SK-N-SH (cell line): ENCODE measurements around the gene PNPLA5. TPM values are rescaled to one million over a fixed set of nuclear protein-coding genes. Genes with fewer than 3 reads are reported as not detected.

Source experiments
- CTCF ChIA-PET: fragments of 300-600, 350-600 bp; formaldehyde crosslinking; extraction: SDS; loops from one replicate; lab custom pipeline; 2021; lab: Yijun Ruan, JAX
- POLR2A ChIA-PET: fragments of 350-600 bp; sonication (Branson Sonifier 250); formaldehyde crosslinking; extraction: SDS; loops from one replicate; lab custom pipeline; 2020; ENCODE audit warnings: antibody characterized with exemption, inconsistent platforms; lab: Yijun Ruan, JAX
- DNase-seq: peaks from one replicate; pipeline ENCODE4 v3.0.0; 2012
- H2AFZ ChIP-seq: fragments of 200-600 bp; sonication (generic); 2 replicates; pipeline ENCODE4 v1.8.1; 2016; ENCODE audit warnings: antibody characterized with exemption, mild to moderate bottlenecking, low read depth
- H3F3A ChIP-seq: fragments of 200-600 bp; sonication (generic); replicated peaks from 2 replicates; pipeline ENCODE3; 2016; ENCODE audit warnings: antibody characterized with exemption, mild to moderate bottlenecking; ENCODE audit not compliant: insufficient read depth
- H3K27ac ChIP-seq, 2 experiments: fragments of 200-500 bp in 1 of 2; fragments of 200-600 bp in 1 of 2; sonication (Bioruptor generic) in 1 of 2; sonication (generic), shearing (Covaris generic) in 1 of 2; 2 replicates each; pipeline versions ENCODE4 v1.5.1 to v1.6.1; 2014 to 2016; ENCODE audit warnings: low read depth in 2 of 2, inconsistent platforms in 1 of 2, low read length in 1 of 2, mild to moderate bottlenecking in 1 of 2, mixed read lengths in 1 of 2
- H3K27me3 ChIP-seq: fragments of 200-600 bp; sonication (generic), shearing (Covaris generic); 2 replicates; pipeline ENCODE4 v1.6.1; 2016; ENCODE audit warnings: mixed run types; ENCODE audit not compliant: insufficient read depth
- H3K36me3 ChIP-seq, 2 experiments: fragments of 200-500 bp in 1 of 2; fragments of 200-600 bp in 1 of 2; sonication (Bioruptor generic) in 1 of 2; sonication (generic) in 1 of 2; replicated peaks in 1 of 2; 2 replicates each; pipeline versions ENCODE3 to v1.5.1; 2014 to 2016; ENCODE audit warnings: low read length in 1 of 2, mild to moderate bottlenecking in 1 of 2; ENCODE audit not compliant: insufficient read depth in 2 of 2, control insufficient read depth in 1 of 2
- H3K4me1 ChIP-seq, 2 experiments: fragments of 200-500 bp in 1 of 2; fragments of 200-600 bp in 1 of 2; sonication (Bioruptor generic) in 1 of 2; sonication (generic), shearing (Covaris generic) in 1 of 2; 2 replicates each; pipeline versions ENCODE4 v1.5.1 to v1.6.1; 2014 to 2016; ENCODE audit warnings: low read depth in 1 of 2, low read length in 1 of 2, mixed run types in 1 of 2; ENCODE audit not compliant: insufficient read depth in 2 of 2, control insufficient read depth in 1 of 2
- H3K4me2 ChIP-seq: fragments of 200-600 bp; sonication (generic), shearing (Covaris generic); 2 replicates; pipeline ENCODE4 v1.6.1; 2017; ENCODE audit warnings: mixed run types
- H3K4me3 ChIP-seq, 2 experiments: fragments of 200-500 bp in 1 of 2; fragments of 200-600 bp in 1 of 2; sonication (Bioruptor generic) in 1 of 2; sonication (generic), shearing (Covaris generic) in 1 of 2; 2 replicates each; pipeline versions ENCODE4 v1.5.1 to v1.8.1; 2014 to 2016; ENCODE audit warnings: low read depth in 2 of 2, inconsistent platforms in 1 of 2, low read length in 1 of 2, mild to moderate bottlenecking in 1 of 2, mixed read lengths in 1 of 2, moderate library complexity in 1 of 2
- H3K79me2 ChIP-seq: fragments of 200-600 bp; sonication (generic); 2 replicates; pipeline ENCODE4 v1.8.1; 2017; ENCODE audit warnings: mild to moderate bottlenecking; ENCODE audit not compliant: insufficient read depth
- H3K9ac ChIP-seq: fragments of 200-600 bp; sonication (generic); 2 replicates; pipeline ENCODE4 v1.6.1; 2017; ENCODE audit warnings: mixed run types
- H3K9me2 ChIP-seq: fragments of 200-600 bp; sonication (generic); 2 replicates; pipeline ENCODE4 v1.6.1; 2017; ENCODE audit warnings: mixed run types
- H3K9me3 ChIP-seq: fragments of 200-600 bp; sonication (generic); 2 replicates; pipeline ENCODE4 v1.6.1; 2017; ENCODE audit warnings: mixed run types, mild to moderate bottlenecking, moderate library complexity
- H4K20me1 ChIP-seq: fragments of 200-600 bp; sonication (generic); 2 replicates; pipeline ENCODE4 v1.6.1; 2017; ENCODE audit warnings: mild to moderate bottlenecking, mixed run types; ENCODE audit not compliant: insufficient read depth
- CHD2 ChIP-seq: fragments of 150-350 bp; IDR thresholded peaks from 2 replicates; pipeline ENCODE4 v1.6.1; 2018; ENCODE audit warnings: low read length; ENCODE audit not compliant: partially characterized antibody
- ELF1 ChIP-seq: IDR thresholded peaks from 2 replicates; pipeline ENCODE4 v1.4.0; 2012
- EP300 ChIP-seq, 2 experiments: IDR thresholded peaks; 2 replicates each; pipeline versions ENCODE4 v1.4.0 to v1.6.1; 2012; ENCODE audit warnings: borderline replicate concordance in 1 of 2, low read depth in 1 of 2, low read length in 1 of 2
- EZH2phosphoT487 ChIP-seq: fragments of 200-600 bp; sonication (generic); IDR thresholded peaks from 2 replicates; pipeline ENCODE4 v1.6.1; 2017; ENCODE audit warnings: low read depth, mixed run types, mild to moderate bottlenecking, antibody characterized with exemption, moderate library complexity, borderline replicate concordance
- FOXM1 ChIP-seq: IDR thresholded peaks from 2 replicates; pipeline ENCODE4 v1.4.0; 2012; ENCODE audit warnings: low read depth, mild to moderate bottlenecking
- GABPA ChIP-seq: IDR thresholded peaks from 2 replicates; pipeline ENCODE4 v1.4.0; 2012; ENCODE audit warnings: low read depth, mild to moderate bottlenecking
- MEF2A ChIP-seq: IDR thresholded peaks from 2 replicates; pipeline ENCODE4 v1.4.0; 2012; ENCODE audit warnings: low read depth, borderline replicate concordance
- NFIC ChIP-seq: IDR thresholded peaks from 2 replicates; pipeline ENCODE4 v1.4.0; 2012; ENCODE audit warnings: borderline replicate concordance
- NRF1 ChIP-seq: IDR thresholded peaks from 2 replicates; pipeline ENCODE4 v1.6.1; 2012; ENCODE audit warnings: low read depth, mild to moderate bottlenecking, low read length
- RAD21 ChIP-seq: IDR thresholded peaks from 2 replicates; pipeline ENCODE4 v1.6.1; 2012; ENCODE audit warnings: mild to moderate bottlenecking, low read length
- RFX5 ChIP-seq: IDR thresholded peaks from 2 replicates; pipeline ENCODE4 v1.6.1; 2012; ENCODE audit warnings: mild to moderate bottlenecking, improper control_type of control experiment, low read length
- SIN3A ChIP-seq: IDR thresholded peaks from 2 replicates; pipeline ENCODE4 v1.6.1; 2012; ENCODE audit warnings: low read depth, mild to moderate bottlenecking, low read length, moderate library complexity, borderline replicate concordance
- TAF1 ChIP-seq: IDR thresholded peaks from 2 replicates; pipeline ENCODE4 v1.6.1; 2012; ENCODE audit warnings: low read depth, mild to moderate bottlenecking, low read length, moderate library complexity, borderline replicate concordance
- TCF12 ChIP-seq: IDR thresholded peaks from 2 replicates; pipeline ENCODE4 v1.4.0; 2012
- USF1 ChIP-seq: IDR thresholded peaks from 2 replicates; pipeline ENCODE4 v1.4.0; 2012; ENCODE audit warnings: low read depth, borderline replicate concordance
- USF2 ChIP-seq: fragments of 150-350 bp; IDR thresholded peaks from 2 replicates; pipeline ENCODE4 v1.6.1; 2017; ENCODE audit warnings: antibody characterized with exemption, low read length, low read depth, borderline replicate concordance
- WGBS: methylation state at CpG from one replicate; pipeline ENCODE4 v1.1.6; 2017; ENCODE audit warnings: low lambda C conversion rate; 5-methylcytosine and 5-hydroxymethylcytosine counted together
- polyA plus RNA-seq, 3 experiments: library from polyadenylated mRNA; depleted of rRNA; stranded (reverse); fragments of >200 nt; gene quantifications; 2 replicates each; pipeline ENCODE4 v1.2.3, GENCODE V29; 2012
- TF ChIP-seq, protein P1 (sequence below): fragments of 200-600 bp; sonication (generic); IDR thresholded peaks from 2 replicates; pipeline ENCODE4 v1.6.1; 2017; ENCODE audit warnings: antibody characterized with exemption, mild to moderate bottlenecking, moderate library complexity
- TF ChIP-seq, protein P2 (sequence below): fragments of 150-350 bp; IDR thresholded peaks from 2 replicates; pipeline ENCODE4 v1.6.1; 2016; ENCODE audit warnings: mild to moderate bottlenecking, low read depth, low read length

Gene PNPLA5
- polyA plus RNA-seq, 1 of the 3 experiments (the other 2 are of a cell fraction): not detected

GRCh38 chr22:43880541-43880991 is 11.2 kb downstream of the PNPLA5 start:
- H2AFZ ChIP-seq: no peak overlapping the region
- CTCF ChIA-PET: no interaction called here
- no peaks in the 10 kb centered on the region for H3F3A ChIP-seq
- 86% methylated on average over 3 of the region's 15 CpGs for WGBS
- no peak overlapping the region for H3K4me2 ChIP-seq
- H3K9ac ChIP-seq: no peak overlapping the region
- H3K79me2 ChIP-seq: no peaks in the 10 kb centered on the region
- TF ChIP-seq, protein P1, sequence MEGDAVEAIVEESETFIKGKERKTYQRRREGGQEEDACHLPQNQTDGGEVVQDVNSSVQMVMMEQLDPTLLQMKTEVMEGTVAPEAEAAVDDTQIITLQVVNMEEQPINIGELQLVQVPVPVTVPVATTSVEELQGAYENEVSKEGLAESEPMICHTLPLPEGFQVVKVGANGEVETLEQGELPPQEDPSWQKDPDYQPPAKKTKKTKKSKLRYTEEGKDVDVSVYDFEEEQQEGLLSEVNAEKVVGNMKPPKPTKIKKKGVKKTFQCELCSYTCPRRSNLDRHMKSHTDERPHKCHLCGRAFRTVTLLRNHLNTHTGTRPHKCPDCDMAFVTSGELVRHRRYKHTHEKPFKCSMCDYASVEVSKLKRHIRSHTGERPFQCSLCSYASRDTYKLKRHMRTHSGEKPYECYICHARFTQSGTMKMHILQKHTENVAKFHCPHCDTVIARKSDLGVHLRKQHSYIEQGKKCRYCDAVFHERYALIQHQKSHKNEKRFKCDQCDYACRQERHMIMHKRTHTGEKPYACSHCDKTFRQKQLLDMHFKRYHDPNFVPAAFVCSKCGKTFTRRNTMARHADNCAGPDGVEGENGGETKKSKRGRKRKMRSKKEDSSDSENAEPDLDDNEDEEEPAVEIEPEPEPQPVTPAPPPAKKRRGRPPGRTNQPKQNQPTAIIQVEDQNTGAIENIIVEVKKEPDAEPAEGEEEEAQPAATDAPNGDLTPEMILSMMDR: no peak
- TF ChIP-seq MEF2A (no peak), EP300 (IDR thresholded peaks at IDR 0.05; ENCODE audit: borderline replicate concordance in 1 of 2, low read depth in 1 of 2, low read length in 1 of 2) (no peak)
- TF ChIP-seq, all 33 proteins: peak for 0
- no peak for DNase-seq
- Histone ChIP-seq H3K27me3 (no peaks in the 10 kb centered on the region), H3K9me2 (no peaks in the 10 kb centered on the region), H3K27ac (no peak overlapping the region), H3K9me3 (no peaks in the 10 kb centered on the region), H3K4me1 (no peaks in the 10 kb centered on the region), H4K20me1 (no peaks in the 10 kb centered on the region), H3K4me3 (no peak overlapping the region), H3K36me3 (no peaks in the 10 kb centered on the region)
- POLR2A ChIA-PET: no interaction called here

GRCh38 chr22:43879901-43880540 is 11.8 kb downstream of the PNPLA5 start:
- H3K79me2 ChIP-seq: no peaks in the 10 kb centered on the region
- H3K27ac ChIP-seq: no peak overlapping the region
- no peaks in the 10 kb centered on the region for H3F3A ChIP-seq
- DNase-seq: no peak
- H3K4me2 ChIP-seq: no peak overlapping the region
- no peaks in the 10 kb centered on the region for H3K4me1 ChIP-seq
- H3K4me3 ChIP-seq: no peak overlapping the region
- no peak for TF ChIP-seq NFIC
- no peak for TF ChIP-seq TAF1
- TF ChIP-seq FOXM1: no peak
- no peak for TF ChIP-seq SIN3A
- TF ChIP-seq, protein P2, sequence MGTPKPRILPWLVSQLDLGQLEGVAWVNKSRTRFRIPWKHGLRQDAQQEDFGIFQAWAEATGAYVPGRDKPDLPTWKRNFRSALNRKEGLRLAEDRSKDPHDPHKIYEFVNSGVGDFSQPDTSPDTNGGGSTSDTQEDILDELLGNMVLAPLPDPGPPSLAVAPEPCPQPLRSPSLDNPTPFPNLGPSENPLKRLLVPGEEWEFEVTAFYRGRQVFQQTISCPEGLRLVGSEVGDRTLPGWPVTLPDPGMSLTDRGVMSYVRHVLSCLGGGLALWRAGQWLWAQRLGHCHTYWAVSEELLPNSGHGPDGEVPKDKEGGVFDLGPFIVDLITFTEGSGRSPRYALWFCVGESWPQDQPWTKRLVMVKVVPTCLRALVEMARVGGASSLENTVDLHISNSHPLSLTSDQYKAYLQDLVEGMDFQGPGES: no peak
- TF ChIP-seq TCF12: no peak
- no peak for TF ChIP-seq NRF1
- no peak for TF ChIP-seq CHD2
- TF ChIP-seq USF2: no peak
- no peak for TF ChIP-seq GABPA
- no peak for TF ChIP-seq RAD21
- TF ChIP-seq RFX5: no peak
- TF ChIP-seq EZH2phosphoT487: no peak
- TF ChIP-seq USF1: no peak
- no peak for TF ChIP-seq EP300 (IDR thresholded peaks at IDR 0.05; ENCODE audit: borderline replicate concordance in 1 of 2, low read depth in 1 of 2, low read length in 1 of 2)
- TF ChIP-seq ELF1: no peak
- POLR2A ChIA-PET: no interaction called here
- no peak overlapping the region for H3K9ac ChIP-seq
- no peak overlapping the region for H2AFZ ChIP-seq
- CTCF ChIA-PET: no interaction called here
- WGBS: 52% methylated on average over 8 of the region's 14 CpGs
- H3K9me3 ChIP-seq: no peaks in the 10 kb centered on the region
- no peaks in the 10 kb centered on the region for H3K9me2 ChIP-seq
- no peaks in the 10 kb centered on the region for H3K27me3 ChIP-seq
- H4K20me1 ChIP-seq: no peaks in the 10 kb centered on the region
- H3K36me3 ChIP-seq: no peaks in the 10 kb centered on the region
